ENCODE measurements around the gene METTL15. TPM values are rescaled to one million over a fixed set of nuclear protein-coding genes. Genes with fewer than 3 reads are reported as not detected.
A peak's percentile ranks its signal among the peaks of the same experiment; 100 is the strongest.

Gene METTL15
- total and polyA plus RNA-seq, 8 donors: 9.6 to 21.2 (median 19.0) TPM

DNA sequence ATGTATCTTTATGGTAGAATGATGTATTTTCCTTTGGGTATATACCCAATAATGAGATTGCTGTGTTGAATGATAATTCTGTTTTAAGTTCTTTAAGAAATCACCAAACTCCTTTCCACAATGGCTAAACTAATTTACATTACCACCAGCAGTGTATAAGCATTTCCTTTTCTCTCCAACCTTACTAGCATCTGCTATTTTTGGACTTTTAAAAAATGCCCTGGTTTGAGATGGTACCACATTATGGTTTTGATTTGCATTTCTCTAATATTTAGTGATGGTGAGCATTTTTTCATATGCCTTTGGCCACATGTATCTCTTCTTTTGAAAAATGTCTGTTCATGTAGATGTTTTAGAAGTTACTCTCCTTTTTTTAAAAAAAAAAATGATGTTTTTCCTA is 142.0 kb downstream of the METTL15 start:
- peaks cover 0 to 6% of the 10 kb centered on the region in 2 donors for H3K9me3 ChIP-seq
- DNase-seq (no peak), ATAC-seq (no peak)
- H3K27ac ChIP-seq: no peak overlapping the region
- intact Hi-C loops (cut with DNase I): no loop called here
- no peaks in the 10 kb centered on the region for H3K36me3 ChIP-seq
- H3K4me1 ChIP-seq: no peaks in the 10 kb centered on the region
- TF ChIP-seq, protein P1, sequence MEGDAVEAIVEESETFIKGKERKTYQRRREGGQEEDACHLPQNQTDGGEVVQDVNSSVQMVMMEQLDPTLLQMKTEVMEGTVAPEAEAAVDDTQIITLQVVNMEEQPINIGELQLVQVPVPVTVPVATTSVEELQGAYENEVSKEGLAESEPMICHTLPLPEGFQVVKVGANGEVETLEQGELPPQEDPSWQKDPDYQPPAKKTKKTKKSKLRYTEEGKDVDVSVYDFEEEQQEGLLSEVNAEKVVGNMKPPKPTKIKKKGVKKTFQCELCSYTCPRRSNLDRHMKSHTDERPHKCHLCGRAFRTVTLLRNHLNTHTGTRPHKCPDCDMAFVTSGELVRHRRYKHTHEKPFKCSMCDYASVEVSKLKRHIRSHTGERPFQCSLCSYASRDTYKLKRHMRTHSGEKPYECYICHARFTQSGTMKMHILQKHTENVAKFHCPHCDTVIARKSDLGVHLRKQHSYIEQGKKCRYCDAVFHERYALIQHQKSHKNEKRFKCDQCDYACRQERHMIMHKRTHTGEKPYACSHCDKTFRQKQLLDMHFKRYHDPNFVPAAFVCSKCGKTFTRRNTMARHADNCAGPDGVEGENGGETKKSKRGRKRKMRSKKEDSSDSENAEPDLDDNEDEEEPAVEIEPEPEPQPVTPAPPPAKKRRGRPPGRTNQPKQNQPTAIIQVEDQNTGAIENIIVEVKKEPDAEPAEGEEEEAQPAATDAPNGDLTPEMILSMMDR (IDR thresholded peaks at IDR 0.05): no peak
- no peak overlapping the region for H3K4me3 ChIP-seq
- H3K27me3 ChIP-seq: no peaks in the 10 kb centered on the region

DNA sequence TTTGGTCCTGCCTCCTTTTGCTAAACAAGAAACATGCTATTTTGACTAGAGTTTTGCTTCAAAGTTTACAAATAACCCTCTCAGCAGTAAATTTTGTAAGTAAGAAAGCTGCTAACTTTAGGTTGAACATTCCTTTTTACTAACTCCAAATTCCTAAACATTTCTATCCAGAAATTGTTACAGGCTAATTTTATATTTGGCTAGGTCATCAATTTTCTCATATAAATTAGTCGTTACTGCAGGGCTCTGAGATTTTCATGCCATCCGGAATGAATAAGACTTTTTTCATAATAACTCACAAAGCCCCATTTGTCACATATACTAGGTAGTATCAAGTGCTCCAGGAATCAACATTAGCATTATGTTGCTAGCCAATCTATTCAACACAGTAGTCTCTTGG is 143.1 kb downstream of the METTL15 start:
- no peak overlapping the region for H3K27ac ChIP-seq
- no peak overlapping the region for H3K4me3 ChIP-seq
- H3K27me3 ChIP-seq: no peaks in the 10 kb centered on the region
- ATAC-seq (no peak), DNase-seq (no peak)
- H3K9me3 ChIP-seq: peaks cover 0 to 13% of the 10 kb centered on the region in 2 donors
- no peaks in the 10 kb centered on the region for H3K36me3 ChIP-seq
- intact Hi-C loops (cut with DNase I): no loop called here
- TF ChIP-seq, protein P1 (IDR thresholded peaks at IDR 0.05): no peak
- no peaks in the 10 kb centered on the region for H3K4me1 ChIP-seq

DNA sequence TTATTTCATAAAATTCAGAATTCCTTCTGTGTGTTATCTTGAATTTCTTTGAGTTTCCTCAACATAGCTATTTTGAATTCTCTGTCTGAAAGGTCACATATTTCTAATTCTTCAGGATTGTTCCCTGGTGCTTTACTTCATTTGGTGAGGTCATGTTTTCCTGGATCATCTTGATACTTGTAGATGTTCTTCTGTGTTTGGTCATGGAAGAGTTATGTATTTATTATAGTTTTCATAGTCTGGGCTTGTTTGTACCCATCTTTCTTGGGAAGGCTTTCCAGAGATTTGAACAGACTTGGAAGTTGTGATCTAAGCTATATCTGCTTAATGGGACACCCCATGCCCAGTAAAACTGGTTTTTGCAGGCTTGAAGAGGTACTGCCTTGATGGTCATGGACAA is 149.6 kb downstream of the METTL15 start:
- no peaks in the 10 kb centered on the region for H3K27me3 ChIP-seq
- H3K36me3 ChIP-seq: no peaks in the 10 kb centered on the region
- ATAC-seq (no peak), DNase-seq (no peak)
- H3K27ac ChIP-seq: no peak overlapping the region
- no peaks in the 10 kb centered on the region for H3K4me1 ChIP-seq
- TF ChIP-seq, protein P1 (IDR thresholded peaks at IDR 0.05): no peak
- H3K9me3 ChIP-seq: peaks cover 0 to 18% of the 10 kb centered on the region in 2 donors
- H3K4me3 ChIP-seq: no peak overlapping the region
- intact Hi-C loops (cut with DNase I): no loop called here

DNA sequence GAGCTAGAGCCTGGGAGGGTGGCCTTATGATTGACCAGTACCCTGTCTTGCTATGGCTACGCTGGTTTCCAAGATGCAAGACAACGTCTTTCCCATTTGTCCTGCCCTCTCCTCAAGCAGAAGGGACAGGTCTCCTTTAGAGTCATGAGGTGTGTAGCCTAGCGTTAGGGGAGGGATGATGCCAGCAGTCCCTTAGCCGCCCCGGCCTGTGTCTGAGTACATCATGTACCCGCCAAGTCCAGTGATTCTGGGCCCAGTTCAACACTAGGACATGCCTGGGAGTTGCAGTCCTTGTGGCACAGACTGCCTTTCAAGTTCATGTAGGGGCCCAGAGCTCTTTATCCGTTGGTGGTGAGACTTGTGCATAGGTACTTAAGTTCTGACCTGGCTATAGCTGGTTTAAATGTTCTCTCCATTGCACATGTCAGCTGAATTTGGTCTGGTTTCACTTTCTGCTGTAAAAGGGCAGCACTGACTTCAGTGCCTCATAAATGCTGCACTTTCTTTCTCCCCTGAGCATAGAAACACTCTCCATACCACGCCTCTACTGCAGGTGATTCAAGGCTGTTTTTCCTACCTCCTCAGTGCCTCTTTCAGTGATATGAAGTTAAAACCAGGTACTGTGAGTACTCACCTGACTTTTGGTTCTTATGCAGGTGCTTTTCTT is 151.1 kb downstream of the METTL15 start:
- H3K4me1 ChIP-seq: no peaks in the 10 kb centered on the region
- no peaks in the 10 kb centered on the region for H3K36me3 ChIP-seq
- H3K9me3 ChIP-seq: peaks cover 0 to 18% of the 10 kb centered on the region in 2 donors
- intact Hi-C loops (cut with DNase I): no loop called here
- H3K27me3 ChIP-seq: no peaks in the 10 kb centered on the region
- H3K4me3 ChIP-seq: no peak overlapping the region
- no peak overlapping the region for H3K27ac ChIP-seq
- TF ChIP-seq, protein P1 (IDR thresholded peaks at IDR 0.05): no peak
- DNase-seq (peak in 1 of 4 donors; percentile 20), ATAC-seq (no peak)

DNA sequence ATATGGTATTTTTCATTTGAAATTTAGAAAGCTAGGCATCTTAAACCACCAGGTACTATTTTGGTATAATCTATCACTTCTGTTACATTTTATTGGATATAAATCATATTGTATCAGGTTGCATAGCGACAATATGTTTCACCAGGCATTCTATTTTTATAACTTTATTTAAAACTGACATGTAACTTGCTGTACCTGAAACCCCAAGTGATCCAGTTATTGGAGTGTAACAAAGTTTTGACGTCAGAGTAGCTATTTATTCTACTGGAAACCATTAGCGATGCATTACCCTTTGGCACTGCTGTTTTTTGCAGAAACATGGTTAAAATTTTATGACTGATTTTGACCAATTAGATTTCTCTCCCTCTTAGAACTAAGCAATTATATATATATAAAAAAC is 160.7 kb downstream of the METTL15 start:
- no peaks in the 10 kb centered on the region for H3K4me1 ChIP-seq
- no peak overlapping the region for H3K27ac ChIP-seq
- TF ChIP-seq, protein P1 (IDR thresholded peaks at IDR 0.05): no peak
- no peaks in the 10 kb centered on the region for H3K36me3 ChIP-seq
- intact Hi-C loops (cut with DNase I): no loop called here
- H3K9me3 ChIP-seq: no peaks in the 10 kb centered on the region
- H3K4me3 ChIP-seq: no peak overlapping the region
- ATAC-seq: no peak
- H3K27me3 ChIP-seq: no peaks in the 10 kb centered on the region
- DNase-seq: no peak
